Measurements from ENCODE around the gene CCDC150. TPM values are rescaled to one million over a fixed set of nuclear protein-coding genes. Genes with fewer than 3 reads are reported as not detected.

Gene CCDC150
- total RNA-seq, 1 donor from 2014 or later = 0.66 TPM

DNA sequence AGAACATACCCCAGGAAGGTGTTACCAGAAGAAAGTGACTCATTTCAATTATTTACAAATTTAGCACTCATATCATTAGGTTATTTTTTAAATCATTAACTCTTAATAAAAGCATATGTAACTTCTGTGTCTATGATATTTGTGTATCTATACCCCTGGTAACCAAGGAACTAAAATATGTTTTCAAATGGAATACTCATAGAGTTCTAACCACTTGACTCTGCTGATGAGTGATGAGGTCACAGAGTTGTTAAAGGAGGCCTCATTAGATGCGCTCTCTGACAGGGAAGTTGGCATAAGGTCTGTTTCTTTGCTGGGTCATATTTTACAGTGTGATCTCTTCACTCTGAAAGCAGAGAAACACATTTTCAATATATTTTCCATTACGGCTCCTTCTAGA, 73.4 kb downstream of the CCDC150 start:
- intact Hi-C loops (cut with micrococcal nuclease) = no loop called here
- no peaks in the 10 kb centered on the region for H3K4me1 ChIP-seq
- no peak overlapping the region for H3K27ac ChIP-seq (replicated peaks)
- DNase-seq = no peak
- H3K4me3 ChIP-seq = no peak overlapping the region
- H3K9me3 ChIP-seq (replicated peaks) = peaks cover 16% of the 10 kb centered on the region
- H3K36me3 ChIP-seq = no peaks in the 10 kb centered on the region
- no peaks in the 10 kb centered on the region for H3K27me3 ChIP-seq (ENCODE audit: low read depth)
- TF ChIP-seq, protein P1, sequence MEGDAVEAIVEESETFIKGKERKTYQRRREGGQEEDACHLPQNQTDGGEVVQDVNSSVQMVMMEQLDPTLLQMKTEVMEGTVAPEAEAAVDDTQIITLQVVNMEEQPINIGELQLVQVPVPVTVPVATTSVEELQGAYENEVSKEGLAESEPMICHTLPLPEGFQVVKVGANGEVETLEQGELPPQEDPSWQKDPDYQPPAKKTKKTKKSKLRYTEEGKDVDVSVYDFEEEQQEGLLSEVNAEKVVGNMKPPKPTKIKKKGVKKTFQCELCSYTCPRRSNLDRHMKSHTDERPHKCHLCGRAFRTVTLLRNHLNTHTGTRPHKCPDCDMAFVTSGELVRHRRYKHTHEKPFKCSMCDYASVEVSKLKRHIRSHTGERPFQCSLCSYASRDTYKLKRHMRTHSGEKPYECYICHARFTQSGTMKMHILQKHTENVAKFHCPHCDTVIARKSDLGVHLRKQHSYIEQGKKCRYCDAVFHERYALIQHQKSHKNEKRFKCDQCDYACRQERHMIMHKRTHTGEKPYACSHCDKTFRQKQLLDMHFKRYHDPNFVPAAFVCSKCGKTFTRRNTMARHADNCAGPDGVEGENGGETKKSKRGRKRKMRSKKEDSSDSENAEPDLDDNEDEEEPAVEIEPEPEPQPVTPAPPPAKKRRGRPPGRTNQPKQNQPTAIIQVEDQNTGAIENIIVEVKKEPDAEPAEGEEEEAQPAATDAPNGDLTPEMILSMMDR (IDR thresholded peaks at IDR 0.05; ENCODE audit: borderline replicate concordance) = no peak

DNA sequence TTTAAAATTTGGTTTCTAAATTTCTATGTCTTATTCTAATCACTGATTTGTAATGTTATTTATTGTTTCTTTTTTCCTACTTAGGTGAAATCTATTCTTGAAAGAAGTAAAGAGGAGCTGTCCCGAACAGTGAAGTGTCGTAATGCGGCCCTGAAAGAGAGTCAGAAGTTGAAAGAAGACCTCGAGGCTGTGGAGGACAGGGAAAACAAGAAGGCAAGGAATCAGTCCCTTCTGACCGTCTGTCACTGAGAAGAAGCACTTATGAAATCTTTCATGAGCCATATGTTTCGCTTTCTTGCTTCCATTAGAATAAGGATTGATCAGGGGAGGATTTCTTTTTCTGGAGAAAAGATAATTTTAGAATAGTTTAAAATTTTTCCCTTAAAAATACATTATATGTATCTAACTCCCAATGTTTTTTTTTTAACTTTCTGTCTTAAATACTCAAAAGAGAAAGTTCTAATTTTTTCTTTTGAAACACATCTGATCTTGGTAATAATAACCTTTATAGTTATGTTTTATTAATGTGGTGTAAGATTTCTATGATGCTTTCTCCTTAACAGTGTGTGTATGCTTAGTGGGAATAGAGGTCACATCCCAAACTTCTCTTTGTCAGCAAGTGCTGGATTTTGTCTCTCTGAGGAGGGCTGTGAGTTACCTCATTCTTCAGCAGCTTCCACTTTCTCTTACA, 79.0 kb downstream of the CCDC150 start:
- H3K4me3 ChIP-seq = no peak overlapping the region
- H3K9me3 ChIP-seq (replicated peaks) = no peaks in the 10 kb centered on the region
- H3K36me3 ChIP-seq = no peaks in the 10 kb centered on the region
- DNase-seq = no peak
- no peak overlapping the region for H3K27ac ChIP-seq (replicated peaks)
- no peaks in the 10 kb centered on the region for H3K27me3 ChIP-seq (ENCODE audit: low read depth)
- intact Hi-C loops (cut with micrococcal nuclease) = no loop called here
- H3K4me1 ChIP-seq = no peaks in the 10 kb centered on the region
- TF ChIP-seq, protein P1 (IDR thresholded peaks at IDR 0.05; ENCODE audit: borderline replicate concordance) = no peak

DNA sequence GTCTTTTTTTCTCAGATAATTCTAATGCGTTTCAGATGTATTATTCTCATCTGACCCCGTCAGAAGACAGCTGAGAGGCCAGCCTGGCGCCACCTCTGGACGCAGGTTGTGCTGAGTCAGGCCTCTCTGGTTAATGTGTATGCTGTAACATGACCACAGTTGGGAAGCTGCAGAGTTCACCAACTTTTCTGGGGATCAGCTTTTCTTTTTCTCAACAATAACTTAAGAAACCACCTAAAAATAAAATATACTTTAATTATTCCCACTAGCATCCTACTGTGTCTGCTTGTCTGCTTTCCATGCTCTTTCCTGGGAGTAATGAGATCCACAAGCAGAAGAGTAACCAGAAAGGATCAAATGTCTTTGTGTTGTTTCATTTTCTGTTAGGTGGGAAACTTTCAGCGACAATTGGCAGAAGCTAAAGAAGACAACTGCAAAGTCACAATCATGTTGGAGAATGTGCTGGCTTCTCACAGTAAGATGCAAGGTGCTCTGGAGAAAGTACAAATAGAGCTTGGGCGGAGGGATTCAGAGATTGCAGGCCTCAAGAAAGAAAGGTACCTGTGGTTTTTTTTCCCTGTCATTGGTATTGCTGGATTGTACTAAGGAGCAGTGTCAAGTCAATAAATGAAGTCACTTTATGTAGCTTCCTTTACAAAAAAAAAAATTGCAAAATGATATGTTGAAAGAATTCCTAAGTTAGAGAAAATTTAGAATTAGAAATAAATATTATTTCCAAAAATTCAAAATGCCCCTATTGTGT, 79.8 kb downstream of the CCDC150 start:
- Histone ChIP-seq H3K4me3 (no peak overlapping the region), H3K36me3 (no peaks in the 10 kb centered on the region), H3K27me3 (ENCODE audit: low read depth) (no peaks in the 10 kb centered on the region), H3K4me1 (no peaks in the 10 kb centered on the region), H3K27ac (replicated peaks) (no peak overlapping the region), H3K9me3 (replicated peaks) (no peaks in the 10 kb centered on the region)
- TF ChIP-seq, protein P1 (IDR thresholded peaks at IDR 0.05; ENCODE audit: borderline replicate concordance) = no peak
- intact Hi-C loops (cut with micrococcal nuclease) = no loop called here
- no peak for DNase-seq

DNA sequence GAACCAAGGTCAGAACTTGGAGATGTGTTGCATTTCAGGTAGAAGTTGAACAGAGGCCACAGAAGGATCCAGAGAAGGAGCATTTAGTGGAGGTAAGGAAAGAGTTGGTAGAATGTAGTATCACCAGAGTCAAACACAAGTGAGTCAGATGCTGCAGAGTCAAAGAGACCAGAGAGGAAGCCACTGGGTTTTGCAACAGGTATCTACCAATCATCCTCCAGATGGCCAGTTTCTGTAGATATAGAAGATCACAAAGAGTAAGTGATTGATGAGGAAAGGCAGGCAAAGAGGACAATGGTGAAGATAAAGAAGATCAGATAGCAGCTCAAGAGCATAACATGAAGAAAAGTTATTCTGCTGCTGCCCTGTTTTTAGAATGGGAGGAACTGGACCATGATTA, 84.1 kb downstream of the CCDC150 start:
- Histone ChIP-seq H3K4me1 (no peaks in the 10 kb centered on the region), H3K27ac (replicated peaks) (no peak overlapping the region), H3K4me3 (no peak overlapping the region), H3K9me3 (replicated peaks) (no peaks in the 10 kb centered on the region), H3K36me3 (no peaks in the 10 kb centered on the region), H3K27me3 (ENCODE audit: low read depth) (no peaks in the 10 kb centered on the region)
- TF ChIP-seq, protein P1 (IDR thresholded peaks at IDR 0.05; ENCODE audit: borderline replicate concordance) = no peak
- DNase-seq = no peak
- intact Hi-C loops (cut with micrococcal nuclease) = no loop called here

DNA sequence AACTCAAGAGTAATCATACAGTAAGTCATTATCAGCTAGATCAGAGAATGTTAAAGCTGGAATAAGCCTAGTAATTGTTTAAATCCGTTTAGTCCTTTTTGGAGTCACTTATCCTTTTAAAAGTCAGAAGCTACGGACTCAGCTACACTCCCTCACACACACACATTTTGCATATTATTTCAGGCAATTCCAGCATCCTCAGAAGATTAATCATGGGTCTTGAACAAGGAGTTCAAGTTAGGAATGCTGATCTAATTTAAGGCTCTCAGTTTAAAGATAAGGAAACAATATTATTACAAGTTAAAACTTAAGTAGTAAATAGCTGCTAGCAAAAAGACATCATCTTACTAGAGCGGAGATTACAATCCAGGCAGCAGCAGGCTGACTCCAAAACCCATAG, 85.7 kb downstream of the CCDC150 start:
- H3K4me1 ChIP-seq = no peaks in the 10 kb centered on the region
- H3K9me3 ChIP-seq (replicated peaks) = no peaks in the 10 kb centered on the region
- no peak overlapping the region for H3K4me3 ChIP-seq
- no peak for DNase-seq
- no peak overlapping the region for H3K27ac ChIP-seq (replicated peaks)
- TF ChIP-seq, protein P1 (IDR thresholded peaks at IDR 0.05; ENCODE audit: borderline replicate concordance) = no peak
- H3K36me3 ChIP-seq = no peaks in the 10 kb centered on the region
- no peaks in the 10 kb centered on the region for H3K27me3 ChIP-seq (ENCODE audit: low read depth)
- intact Hi-C loops (cut with micrococcal nuclease) = no loop called here

Data from left ventricle myocardium inferior (tissue), 1 donor.